ENCODE measurements around the gene SLC43A3.
A peak's percentile ranks its signal among the peaks of the same experiment; 100 is the strongest.

Gene SLC43A3

DNA sequence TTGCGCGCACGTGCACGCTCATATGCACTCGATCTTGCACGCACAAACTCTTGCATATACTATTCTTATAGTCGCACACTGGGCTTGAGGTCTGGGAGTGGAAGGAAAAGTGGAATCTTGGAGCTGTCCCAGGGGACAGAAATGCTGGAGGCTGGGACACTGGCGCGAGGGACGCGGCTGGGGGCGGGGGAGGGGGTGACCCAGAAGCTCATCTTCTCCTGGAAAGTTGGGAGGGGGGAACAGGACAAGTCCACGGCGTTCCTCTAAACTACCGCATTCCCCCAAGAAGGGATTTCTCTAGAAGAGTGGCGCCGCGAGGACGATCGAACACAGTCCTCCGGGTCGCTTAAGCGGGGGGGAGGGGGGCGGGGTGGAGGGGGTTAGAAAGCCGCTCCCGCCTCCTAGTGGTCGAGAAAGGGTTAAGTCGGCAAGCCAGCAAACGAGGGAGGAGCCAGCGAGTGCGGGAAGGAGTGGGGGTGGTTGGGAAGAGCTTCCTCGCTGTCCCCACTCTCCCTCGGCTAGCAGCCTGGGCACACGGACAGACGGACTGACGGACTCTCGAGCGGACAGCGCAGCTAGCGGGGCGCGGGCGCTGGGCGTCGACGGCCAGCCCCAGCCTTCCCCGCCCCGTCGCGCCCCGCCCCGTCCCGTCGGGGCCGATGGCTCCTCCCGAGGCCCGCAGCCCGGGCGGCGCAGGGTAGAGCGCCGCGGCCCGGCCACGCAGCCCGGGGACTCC, 33.3 kb upstream of the SLC43A3 start, which contains the start of gene RTN4RL2:
Gene RTN4RL2, plus strand, starts transcription at position 507 of the 736 bp plus-strand sequence. CDS start 338 bp downstream, outside the sequence.
- WGBS (ENCODE audit: insufficient coverage): 0% methylated on average over 36 of the region's 66 CpGs
- H3K9me3 ChIP-seq (ENCODE audit: control extremely low read depth in 1 of 5, control insufficient read depth in 4 of 5, insufficient read depth in 2 of 5, low read depth in 1 of 5, low read length in 4 of 5): no peaks in the 10 kb centered on the region
- H3K27ac ChIP-seq (ENCODE audit: insufficient read depth in 1 of 2, low read depth in 1 of 2, low read length in 2 of 2, poor library complexity in 1 of 2, severe bottlenecking in 2 of 2): no peak within 1 kb of the TSS
- CTCF ChIA-PET: interaction anchor here (0.7 to 12.0 kb wide), 20 partner anchors 9 to 181 kb away, joined by 3 to 211 read pairs (median 4); partner anchors contain the start of gene SLC43A1
- H3K4me1 ChIP-seq (ENCODE audit: control extremely low read depth in 1 of 4, control insufficient read depth in 4 of 4, insufficient read depth in 4 of 4, low read length in 3 of 4): peaks cover 0 to 41% (median 36%) of the 10 kb centered on the region in 4 experiments
- H3K27me3 ChIP-seq (replicated peaks in 2 of 5; ENCODE audit: control insufficient read depth in 4 of 5, insufficient read depth in 5 of 5, low read length in 4 of 5): peaks cover 3 to 50% (median 18%) of the 10 kb centered on the region in 5 experiments
- H3K4me3 ChIP-seq (ENCODE audit: control insufficient read depth in 1 of 7, extremely low read depth in 1 of 7, insufficient read depth in 4 of 7, low read depth in 2 of 7, low read length in 6 of 7): peak within 1 kb of the TSS; percentile 15 to 74 (median 59)
- H3K36me3 ChIP-seq (ENCODE audit: control insufficient read depth in 4 of 4, insufficient read depth in 4 of 4, low read length in 3 of 4): no peaks in the 10 kb centered on the region
- DNase-seq: peak; percentile 50 to 66 (median 57)
- POLR2A ChIA-PET: interaction anchor here (1.0 kb wide), 1 partner anchor 35 kb away, joined by 3 read pairs; no protein-coding TSS in a partner anchor

DNA sequence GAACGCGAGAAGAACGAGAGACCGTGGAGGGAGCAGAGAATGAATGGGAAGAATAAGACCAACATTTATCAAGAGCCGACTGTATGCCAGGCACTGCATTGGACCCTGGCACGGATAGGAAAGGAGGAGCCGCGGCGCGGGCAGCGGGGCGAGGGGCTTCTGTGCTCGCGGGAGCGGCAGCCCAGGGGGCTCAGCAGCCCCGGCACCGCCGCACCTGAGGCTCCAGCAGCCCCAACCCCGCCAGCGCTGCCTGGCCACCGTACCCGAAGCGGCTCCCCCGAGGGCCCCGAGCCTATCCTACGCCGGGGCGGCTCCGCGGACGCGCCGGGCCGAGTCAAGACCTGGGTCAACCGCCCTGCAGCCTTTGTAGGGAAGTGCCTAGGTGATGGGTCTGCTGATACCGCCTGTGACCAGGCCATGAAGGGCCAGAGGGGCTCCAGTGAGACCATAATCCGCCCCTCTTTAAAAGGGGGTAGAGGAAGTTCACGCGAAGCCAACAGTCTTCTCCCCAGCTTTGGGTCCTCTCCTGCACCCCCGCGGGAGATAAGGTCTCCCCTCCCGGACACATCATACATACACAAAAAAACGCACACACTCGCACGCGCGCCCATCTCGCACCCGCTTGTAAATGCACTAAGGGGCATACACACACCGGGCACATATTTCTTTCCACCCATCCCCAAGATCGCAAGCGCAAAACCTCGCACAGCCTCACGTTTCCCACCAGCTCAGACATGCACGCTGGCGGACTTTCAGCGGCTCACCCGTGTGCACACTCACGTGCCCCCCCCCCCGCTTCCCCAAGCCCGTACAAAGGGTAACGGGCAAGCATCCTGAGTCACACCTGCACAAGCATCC, 32.5 kb upstream of the SLC43A3 start:
- H3K36me3 ChIP-seq (ENCODE audit: control insufficient read depth in 4 of 4, insufficient read depth in 4 of 4, low read length in 3 of 4): no peaks in the 10 kb centered on the region
- WGBS (ENCODE audit: insufficient coverage): 0% methylated on average over 59 of the region's 62 CpGs
- peaks cover 0 to 41% (median 36%) of the 10 kb centered on the region in 4 experiments for H3K4me1 ChIP-seq (ENCODE audit: control extremely low read depth in 1 of 4, control insufficient read depth in 4 of 4, insufficient read depth in 4 of 4, low read length in 3 of 4)
- H3K9me3 ChIP-seq (ENCODE audit: control extremely low read depth in 1 of 5, control insufficient read depth in 4 of 5, insufficient read depth in 2 of 5, low read depth in 1 of 5, low read length in 4 of 5): no peaks in the 10 kb centered on the region
- peak in 2 of 3 donors; percentile 37 to 49 for DNase-seq
- peaks cover 3 to 50% (median 18%) of the 10 kb centered on the region in 5 experiments for H3K27me3 ChIP-seq (replicated peaks in 2 of 5; ENCODE audit: control insufficient read depth in 4 of 5, insufficient read depth in 5 of 5, low read length in 4 of 5)
- H3K27ac ChIP-seq (ENCODE audit: insufficient read depth in 1 of 2, low read depth in 1 of 2, low read length in 2 of 2, poor library complexity in 1 of 2, severe bottlenecking in 2 of 2): no peak overlapping the region
- peak overlapping the region; percentile 16 to 74 (median 59) for H3K4me3 ChIP-seq (ENCODE audit: control insufficient read depth in 1 of 7, extremely low read depth in 1 of 7, insufficient read depth in 4 of 7, low read depth in 2 of 7, low read length in 6 of 7)
- CTCF ChIA-PET: interaction anchor here (0.7 to 12.0 kb wide), 26 partner anchors 8 to 182 kb away, joined by 3 to 211 read pairs (median 6); partner anchors contain the start of genes SLC43A1, SLC43A3 and TIMM10
- POLR2A ChIA-PET: interaction anchor here (1.3 kb wide), 1 partner anchor 114 kb away, joined by 4 read pairs; no protein-coding TSS in a partner anchor

DNA sequence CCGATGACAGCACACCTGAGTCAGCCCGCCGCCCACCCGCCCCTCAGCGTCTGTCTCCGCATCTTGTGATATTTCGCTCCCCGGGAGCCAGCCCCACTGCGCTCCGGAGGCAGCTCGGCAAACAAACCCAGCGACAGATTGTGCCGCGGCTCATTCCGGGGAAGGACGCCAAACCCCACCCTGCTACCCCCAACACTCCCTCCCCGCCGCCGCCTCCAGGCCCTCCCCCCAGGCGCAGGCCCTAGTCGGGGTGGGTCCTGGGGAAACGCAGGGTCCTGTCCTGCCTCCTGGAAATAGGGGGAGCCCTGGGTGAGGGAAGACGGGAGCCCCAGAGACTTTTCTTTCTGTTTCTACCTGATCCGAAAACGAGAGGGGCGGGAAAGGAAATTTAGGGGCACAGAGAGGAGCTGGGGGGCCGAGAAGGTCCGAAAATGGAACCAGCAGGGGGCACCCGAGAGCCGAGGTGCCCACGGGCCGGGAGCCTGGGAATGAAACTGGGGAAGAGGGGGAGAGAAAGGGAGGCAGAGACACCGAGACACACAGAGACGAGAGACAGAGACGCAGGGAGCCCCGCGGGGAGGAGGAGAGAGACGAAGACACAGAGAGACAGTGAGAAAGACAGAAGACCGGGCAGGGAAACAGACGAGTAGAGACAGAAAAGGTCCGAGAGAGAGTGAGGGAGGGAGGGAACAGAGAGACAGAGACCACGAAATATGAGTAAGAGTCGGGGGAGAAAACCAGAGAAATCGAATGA, 31.7 kb upstream of the SLC43A3 start:
- 0% methylated on average over 27 of the region's 44 CpGs for WGBS (ENCODE audit: insufficient coverage)
- no peak overlapping the region for H3K27ac ChIP-seq (ENCODE audit: insufficient read depth in 1 of 2, low read depth in 1 of 2, low read length in 2 of 2, poor library complexity in 1 of 2, severe bottlenecking in 2 of 2)
- POLR2A ChIA-PET: interaction anchor here (1.2 to 1.3 kb wide), 2 partner anchors 14 to 113 kb away, joined by 4 read pairs; no protein-coding TSS in a partner anchor
- peak overlapping the region; percentile 16 to 74 (median 59) for H3K4me3 ChIP-seq (ENCODE audit: control insufficient read depth in 1 of 7, extremely low read depth in 1 of 7, insufficient read depth in 4 of 7, low read depth in 2 of 7, low read length in 6 of 7)
- CTCF ChIA-PET: interaction anchor here (1.1 to 12.0 kb wide), 27 partner anchors 9 to 183 kb away, joined by 3 to 211 read pairs (median 10); partner anchors contain the start of genes SLC43A1, SLC43A3 and TIMM10
- peak in 2 of 3 donors; percentile 56 to 66 for DNase-seq
- peaks cover 0 to 41% (median 36%) of the 10 kb centered on the region in 4 experiments for H3K4me1 ChIP-seq (ENCODE audit: control extremely low read depth in 1 of 4, control insufficient read depth in 4 of 4, insufficient read depth in 4 of 4, low read length in 3 of 4)
- no peaks in the 10 kb centered on the region for H3K9me3 ChIP-seq (ENCODE audit: control extremely low read depth in 1 of 5, control insufficient read depth in 4 of 5, insufficient read depth in 2 of 5, low read depth in 1 of 5, low read length in 4 of 5)
- peaks cover 3 to 50% (median 18%) of the 10 kb centered on the region in 5 experiments for H3K27me3 ChIP-seq (replicated peaks in 2 of 5; ENCODE audit: control insufficient read depth in 4 of 5, insufficient read depth in 5 of 5, low read length in 4 of 5)
- H3K36me3 ChIP-seq (ENCODE audit: control insufficient read depth in 4 of 4, insufficient read depth in 4 of 4, low read length in 3 of 4): no peaks in the 10 kb centered on the region

DNA sequence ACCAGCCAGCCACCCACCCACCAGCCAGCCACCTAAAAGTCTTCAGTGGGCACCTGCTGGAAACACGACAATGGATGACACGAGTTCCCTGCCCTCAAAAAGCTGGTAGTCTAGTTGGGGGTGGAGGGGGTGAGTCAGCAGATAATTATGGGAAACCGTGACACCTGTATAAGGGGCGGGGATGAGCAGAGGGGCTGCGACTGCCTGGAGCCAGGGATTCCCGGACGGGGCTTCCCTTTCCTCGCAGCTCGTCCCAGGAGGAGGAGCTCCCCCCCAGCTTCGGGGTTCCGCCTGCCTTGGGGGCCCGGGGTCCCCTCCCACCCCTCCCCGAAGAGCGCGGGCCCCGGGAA, 31.1 kb upstream of the SLC43A3 start:
- H3K36me3 ChIP-seq (ENCODE audit: control insufficient read depth in 4 of 4, insufficient read depth in 4 of 4, low read length in 3 of 4): no peaks in the 10 kb centered on the region
- 0% methylated on average over 8 of the region's 16 CpGs for WGBS (ENCODE audit: insufficient coverage)
- H3K27me3 ChIP-seq (replicated peaks in 2 of 5; ENCODE audit: control insufficient read depth in 4 of 5, insufficient read depth in 5 of 5, low read length in 4 of 5): peaks cover 3 to 50% (median 18%) of the 10 kb centered on the region in 5 experiments
- H3K27ac ChIP-seq (ENCODE audit: insufficient read depth in 1 of 2, low read depth in 1 of 2, low read length in 2 of 2, poor library complexity in 1 of 2, severe bottlenecking in 2 of 2): no peak overlapping the region
- DNase-seq: peak in 2 of 3 donors; percentile 51 to 53
- POLR2A ChIA-PET: interaction anchor here (1.0 to 1.6 kb wide), 4 partner anchors 15 to 112 kb away, joined by 3 to 4 read pairs (median 4); no protein-coding TSS in a partner anchor
- peak overlapping the region in 3 of 7 experiments; percentile 65 to 74 (median 67) for H3K4me3 ChIP-seq (ENCODE audit: control insufficient read depth in 1 of 7, extremely low read depth in 1 of 7, insufficient read depth in 4 of 7, low read depth in 2 of 7, low read length in 6 of 7)
- H3K9me3 ChIP-seq (ENCODE audit: control extremely low read depth in 1 of 5, control insufficient read depth in 4 of 5, insufficient read depth in 2 of 5, low read depth in 1 of 5, low read length in 4 of 5): no peaks in the 10 kb centered on the region
- H3K4me1 ChIP-seq (ENCODE audit: control extremely low read depth in 1 of 4, control insufficient read depth in 4 of 4, insufficient read depth in 4 of 4, low read length in 3 of 4): peaks cover 0 to 41% (median 36%) of the 10 kb centered on the region in 4 experiments
- CTCF ChIA-PET: interaction anchor here (1.1 to 12.0 kb wide), 31 partner anchors 9 to 183 kb away, joined by 3 to 211 read pairs (median 10); partner anchors contain the start of genes SLC43A1, SLC43A3 and TIMM10

- WGBS (ENCODE audit: insufficient coverage): 0% methylated on average over 5 of the region's 7 CpGs
- H3K4me3 ChIP-seq (ENCODE audit: control insufficient read depth in 1 of 7, extremely low read depth in 1 of 7, insufficient read depth in 4 of 7, low read depth in 2 of 7, low read length in 6 of 7): peak overlapping the region in 3 of 7 experiments; percentile 12 to 67 (median 43)
- peaks cover 3 to 50% (median 18%) of the 10 kb centered on the region in 5 experiments for H3K27me3 ChIP-seq (replicated peaks in 2 of 5; ENCODE audit: control insufficient read depth in 4 of 5, insufficient read depth in 5 of 5, low read length in 4 of 5)
- H3K4me1 ChIP-seq (ENCODE audit: control extremely low read depth in 1 of 4, control insufficient read depth in 4 of 4, insufficient read depth in 4 of 4, low read length in 3 of 4): peaks cover 0 to 41% (median 36%) of the 10 kb centered on the region in 4 experiments
- DNase-seq: no peak
- no peaks in the 10 kb centered on the region for H3K36me3 ChIP-seq (ENCODE audit: control insufficient read depth in 4 of 4, insufficient read depth in 4 of 4, low read length in 3 of 4)
- no peak overlapping the region for H3K27ac ChIP-seq (ENCODE audit: insufficient read depth in 1 of 2, low read depth in 1 of 2, low read length in 2 of 2, poor library complexity in 1 of 2, severe bottlenecking in 2 of 2)
- no peaks in the 10 kb centered on the region for H3K9me3 ChIP-seq (ENCODE audit: control extremely low read depth in 1 of 5, control insufficient read depth in 4 of 5, insufficient read depth in 2 of 5, low read depth in 1 of 5, low read length in 4 of 5)
- ChIA-PET CTCF (interaction anchor here (1.0 to 12.0 kb wide), 33 partner anchors 8 to 187 kb away, joined by 3 to 211 read pairs (median 9); partner anchors contain the start of genes SLC43A1, SLC43A3 and TIMM10), POLR2A (interaction anchor here (0.6 to 1.6 kb wide), 5 partner anchors 8 to 112 kb away, joined by 3 to 4 read pairs (median 4); no protein-coding TSS in a partner anchor)
Observed at GRCh38 chr11:57457643-57458023, 30.7 kb upstream of the SLC43A3 start.

Data from common myeloid progenitor, CD34-positive (primary cell).